ENCODE measurements around the gene NCOA6.

DNA sequence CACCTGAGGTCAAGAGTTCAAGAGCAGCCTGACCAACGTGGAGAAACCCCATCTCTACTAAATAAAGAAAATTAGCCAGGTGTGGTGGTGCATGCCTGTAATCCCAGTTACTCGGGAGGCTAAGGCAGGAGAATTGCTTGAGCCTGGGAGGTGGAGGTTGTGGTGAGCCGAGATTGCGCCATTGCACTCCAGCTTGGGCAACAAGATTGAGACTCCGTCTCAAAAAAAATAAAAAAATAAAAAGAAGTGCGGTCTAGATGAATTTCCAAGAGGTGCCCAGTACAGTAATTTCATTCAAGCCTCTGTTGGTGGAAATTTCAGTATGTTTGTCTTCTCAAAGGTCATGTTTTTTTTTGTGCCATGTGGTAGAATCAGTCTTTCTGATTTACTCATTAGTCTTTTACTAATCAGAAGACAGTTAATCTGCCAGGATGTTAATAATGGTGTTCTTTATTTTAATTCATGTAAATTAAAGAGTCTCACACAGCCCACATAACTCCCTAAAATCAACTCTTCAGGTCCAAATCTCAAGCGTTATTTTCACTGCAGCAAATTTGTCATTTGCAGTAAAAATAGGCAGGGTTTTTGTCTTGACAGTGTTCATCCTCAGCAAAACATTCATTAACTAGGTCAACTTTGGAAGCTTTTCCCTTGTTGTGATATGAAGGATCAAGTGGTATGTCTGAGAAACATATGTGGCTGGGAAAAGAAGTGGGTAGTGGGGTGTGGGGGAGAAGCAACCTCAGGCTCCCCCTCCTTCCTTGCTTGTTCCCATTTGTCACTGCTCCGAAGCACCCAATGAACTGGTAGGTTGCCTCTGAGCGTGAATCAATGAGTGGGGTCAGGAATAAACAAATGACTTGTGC lies 108.0 kb downstream of the NCOA6 start:
- TF ChIP-seq POLR2AphosphoS5 (IDR thresholded peaks at IDR 0.05; ENCODE audit: low read depth, low read length), result no peak
- TF ChIP-seq POLR2A (IDR thresholded peaks at IDR 0.05; ENCODE audit: low read depth, low read length), result no peak

All from GM12892 (cell line).